HAP-1 (cell line): Measurements from ENCODE around the gene MRPL36.
"Not testable (repeated sequence)": the region's sequence is repeated elsewhere in the genome, so short reads cannot be mapped to it uniquely, and the experiment has no call there.

Experiments used
- DNase-seq, 2 experiments: peaks; one replicate each; pipeline ENCODE4 v3.0.0-alpha.2; 2016 to 2020; ENCODE audit warnings: low spot score in 2 of 2
- H3K27me3 ChIP-seq: fragments of 250-450 bp; sonication (Bioruptor Pico); 2 replicates; pipeline ENCODE4 v1.5.1; 2020; ENCODE audit warnings: low read depth, mild to moderate bottlenecking, moderate library complexity
- H3K36me3 ChIP-seq: fragments of 250-450 bp; sonication (Bioruptor Pico); replicated peaks from 2 replicates; pipeline ENCODE4 v1.5.1; 2020; ENCODE audit warnings: mild to moderate bottlenecking
- H3K4me1 ChIP-seq: fragments of 250-450 bp; sonication (Bioruptor Pico); 2 replicates; pipeline ENCODE4 v1.5.1; 2020; ENCODE audit warnings: mild to moderate bottlenecking
- H3K4me3 ChIP-seq: fragments of 250-450 bp; sonication (Bioruptor Pico); 2 replicates; pipeline ENCODE4 v1.5.1; 2020; ENCODE audit warnings: mild to moderate bottlenecking, moderate library complexity
- H3K9me3 ChIP-seq: fragments of 250-450 bp; sonication (Bioruptor Pico); 2 replicates; pipeline ENCODE4 v1.5.1; 2020; ENCODE audit warnings: mild to moderate bottlenecking, moderate library complexity
- in situ Hi-C: fragments of 300-500 bp; cut with MboI; formaldehyde crosslinking; loops from 3 replicates; pipeline ENCODE4 v1.14.3; 2020; ENCODE audit warnings: low sequenced_read_pairs, inconsistent platforms, mixed read lengths

The MRPL36 gene

GRCh38 chr5:1799602-1800471 lies at the start of gene MRPL36:
MRPL36 (minus strand) TSS chr5:1799837; CDS start chr5:1798935, 902 bp downstream.
- Histone ChIP-seq H3K9me3 (no peaks in the 10 kb centered on the region), H3K4me3 (peak within 1 kb of the TSS; percentile 95), H3K27me3 (no peaks in the 10 kb centered on the region), H3K36me3 (peaks cover 49% of the 10 kb centered on the region), H3K4me1 (0 out of 2 replicates have a peak, but pooled peaks cover 7% of the 10 kb centered on the region)
- peak; percentile 77 to 88 for DNase-seq
- in situ Hi-C loops = no loop called here

GRCh38 chr5:1847611-1848010 lies 48.0 kb upstream of the MRPL36 start:
- Histone ChIP-seq H3K4me1 (no peaks in the 10 kb centered on the region), H3K36me3 (no peaks in the 10 kb centered on the region), H3K4me3 (no peak overlapping the region), H3K9me3 (no peaks in the 10 kb centered on the region), H3K27me3 (0 out of 2 replicates have a peak, but pooled peaks cover 5% of the 10 kb centered on the region)
- no peak for DNase-seq
- in situ Hi-C loops = no loop called here

GRCh38 chr5:1847056-1847455 lies 47.4 kb upstream of the MRPL36 start:
- H3K9me3 ChIP-seq = no peaks in the 10 kb centered on the region
- in situ Hi-C loops = no loop called here
- H3K27me3 ChIP-seq = peaks cover 5% of the 10 kb centered on the region; the same call in 1 of the 2 replicates
- no peaks in the 10 kb centered on the region for H3K36me3 ChIP-seq
- no peak for DNase-seq
- H3K4me3 ChIP-seq = no peak overlapping the region
- H3K4me1 ChIP-seq = no peaks in the 10 kb centered on the region

GRCh38 chr5:1846583-1846982 lies 46.9 kb upstream of the MRPL36 start:
- DNase-seq = no peak
- Histone ChIP-seq H3K4me1 (no peaks in the 10 kb centered on the region), H3K36me3 (no peaks in the 10 kb centered on the region), H3K4me3 (no peak overlapping the region), H3K27me3 (peaks cover 3% of the 10 kb centered on the region; the same call in 1 of the 2 replicates), H3K9me3 (no peaks in the 10 kb centered on the region)
- in situ Hi-C loops = no loop called here

DNA sequence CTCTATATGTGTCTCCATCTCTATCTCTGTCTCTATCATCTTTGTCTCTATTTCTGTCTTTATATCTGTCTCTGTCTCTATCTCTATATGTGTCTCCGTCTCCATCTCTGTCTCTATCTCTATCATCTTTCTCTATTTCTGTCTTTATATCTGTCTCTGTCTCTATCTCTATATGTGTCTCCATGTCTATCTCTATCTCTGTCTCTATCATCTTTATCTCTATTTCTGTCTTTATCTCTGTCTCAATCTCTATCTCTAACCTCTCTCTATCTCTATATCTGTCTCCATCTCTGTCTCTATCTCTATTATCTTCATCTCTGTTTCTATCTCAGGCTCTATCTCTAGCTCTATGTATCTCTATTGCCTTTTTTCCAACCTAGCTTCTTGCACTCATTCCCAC lies 46.1 kb upstream of the MRPL36 start:
- Histone ChIP-seq H3K9me3 (no peaks in the 10 kb centered on the region), H3K4me3 (no peak overlapping the region), H3K4me1 (no peaks in the 10 kb centered on the region), H3K36me3 (no peaks in the 10 kb centered on the region), H3K27me3 (no peaks in the 10 kb centered on the region; the same call in 1 of the 2 replicates)
- in situ Hi-C loops = no loop called here
- DNase-seq = no peak

- in situ Hi-C loops = no loop called here
- Histone ChIP-seq H3K4me3 (no peak overlapping the region), H3K36me3 (no peaks in the 10 kb centered on the region), H3K27me3 (no peaks in the 10 kb centered on the region; the same call in 1 of the 2 replicates), H3K4me1 (no peaks in the 10 kb centered on the region), H3K9me3 (no peaks in the 10 kb centered on the region)
- no peak for DNase-seq
These were observed 45.2 kb upstream of the MRPL36 start for GRCh38 chr5:1844708-1845436.

- in situ Hi-C loops, H3K4me1 ChIP-seq, H3K27me3 ChIP-seq, DNase-seq, H3K4me3 ChIP-seq, H3K9me3 ChIP-seq, H3K36me3 ChIP-seq: not testable (repeated sequence)
These were observed 44.1 kb upstream of the MRPL36 start for GRCh38 chr5:1843761-1844160.

DNA sequence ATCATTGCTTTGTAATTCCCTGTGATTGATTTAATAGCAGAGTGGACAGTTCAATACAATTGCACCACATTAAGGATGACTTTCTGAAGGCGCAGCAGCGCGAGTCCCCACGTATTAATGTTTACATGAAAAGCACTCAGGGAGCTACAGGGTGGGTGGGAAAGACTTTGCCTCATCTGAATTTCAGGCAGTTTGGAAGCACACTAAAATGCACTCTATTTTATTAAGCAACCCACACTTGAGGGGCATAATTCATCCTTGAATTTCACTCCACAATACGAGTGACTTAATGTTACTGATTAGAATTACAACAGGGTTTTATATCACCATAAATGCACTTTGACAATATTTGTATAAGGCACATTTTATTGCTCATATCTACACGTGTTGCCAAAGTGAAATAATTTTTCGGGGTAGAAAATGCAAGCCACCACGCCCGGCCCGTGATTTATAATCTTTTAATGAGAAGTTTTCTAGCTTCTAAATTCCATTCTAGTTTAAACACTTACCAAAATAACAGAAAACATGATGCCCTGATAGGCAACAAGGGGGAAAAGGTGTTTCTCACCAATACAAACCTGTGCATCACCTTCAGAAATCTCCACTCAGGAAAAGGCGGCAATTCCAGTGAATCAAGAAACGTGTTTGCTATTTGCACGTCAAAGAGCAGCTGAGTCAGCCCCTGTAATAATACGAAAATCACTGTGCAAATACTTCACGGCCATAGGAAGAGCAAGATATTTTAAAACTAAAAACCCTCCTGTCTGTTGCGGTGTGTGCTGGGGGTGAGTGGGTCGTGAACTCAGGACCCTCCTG lies 42.6 kb upstream of the MRPL36 start:
- no peaks in the 10 kb centered on the region; the same call in 1 of the 2 replicates for H3K27me3 ChIP-seq
- H3K9me3 ChIP-seq = no peaks in the 10 kb centered on the region
- no peaks in the 10 kb centered on the region for H3K4me1 ChIP-seq
- DNase-seq = no peak
- H3K36me3 ChIP-seq = no peaks in the 10 kb centered on the region
- in situ Hi-C loops = no loop called here
- no peak overlapping the region for H3K4me3 ChIP-seq

- no peaks in the 10 kb centered on the region; the same call in 1 of the 2 replicates for H3K27me3 ChIP-seq
- no peaks in the 10 kb centered on the region for H3K9me3 ChIP-seq
- no peaks in the 10 kb centered on the region for H3K4me1 ChIP-seq
- in situ Hi-C loops = no loop called here
- no peak for DNase-seq
- no peak overlapping the region for H3K4me3 ChIP-seq
- no peaks in the 10 kb centered on the region for H3K36me3 ChIP-seq
These were observed 41.3 kb upstream of the MRPL36 start for GRCh38 chr5:1840741-1841521.

- in situ Hi-C loops = no loop called here
- H3K27me3 ChIP-seq = no peaks in the 10 kb centered on the region; the same call in 1 of the 2 replicates
- no peak overlapping the region for H3K4me3 ChIP-seq
- H3K9me3 ChIP-seq = no peaks in the 10 kb centered on the region
- no peaks in the 10 kb centered on the region for H3K36me3 ChIP-seq
- DNase-seq = no peak
- no peaks in the 10 kb centered on the region for H3K4me1 ChIP-seq
These were observed 40.5 kb upstream of the MRPL36 start for GRCh38 chr5:1840071-1840547.

GRCh38 chr5:1838013-1838412 lies 38.4 kb upstream of the MRPL36 start:
- DNase-seq = no peak
- Histone ChIP-seq H3K9me3 (no peaks in the 10 kb centered on the region), H3K36me3 (no peaks in the 10 kb centered on the region), H3K4me3 (no peak overlapping the region), H3K4me1 (no peaks in the 10 kb centered on the region), H3K27me3 (no peaks in the 10 kb centered on the region; the same call in 1 of the 2 replicates)
- in situ Hi-C loops = no loop called here

DNA sequence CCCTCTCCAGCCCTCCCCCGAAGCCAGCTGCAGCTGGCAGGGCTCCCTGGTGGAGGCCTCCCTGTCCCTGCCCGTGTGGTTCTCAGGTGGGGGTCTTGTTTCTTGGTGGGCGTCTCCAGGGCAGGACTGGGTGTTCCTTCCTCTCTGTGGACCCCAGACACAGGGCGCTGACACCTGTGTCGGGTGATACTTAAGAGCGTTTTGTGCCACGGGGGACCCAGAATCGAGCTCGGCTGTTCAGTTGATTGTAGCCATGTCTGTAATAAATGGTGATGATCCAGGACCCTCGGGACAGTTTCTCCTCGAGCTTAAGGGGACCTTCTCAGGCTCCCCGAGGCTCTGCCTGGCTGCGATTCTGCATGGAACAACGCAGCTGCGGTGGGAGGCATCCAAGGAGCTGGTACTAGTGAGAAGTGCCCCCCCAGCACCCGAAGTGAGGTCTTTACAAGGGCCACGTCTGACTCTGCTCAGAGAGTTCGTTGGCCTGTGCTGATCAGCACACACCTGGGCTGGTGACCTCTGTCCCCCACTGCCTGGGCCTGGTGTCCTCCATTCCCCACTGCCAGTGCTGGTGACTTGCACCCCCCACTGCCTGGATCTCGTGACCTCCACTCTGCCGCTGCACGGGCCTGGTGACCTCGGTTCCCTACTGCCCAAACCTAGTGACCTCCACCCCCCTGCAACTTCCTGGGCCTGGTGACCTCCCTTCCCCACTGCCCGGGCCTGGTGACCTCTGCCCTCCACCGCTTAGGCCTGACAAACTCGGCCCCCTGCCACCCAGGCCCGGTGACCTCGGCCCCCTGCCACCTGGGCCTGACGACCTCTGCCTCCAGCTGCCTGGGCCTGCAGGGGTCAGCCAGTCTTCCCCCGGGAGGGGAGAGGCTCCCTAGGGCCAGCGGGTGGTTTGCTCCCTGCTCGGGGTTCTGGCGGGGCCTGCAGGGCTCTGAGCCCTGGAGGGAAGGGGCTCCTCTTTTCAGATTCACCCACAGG lies 37.5 kb upstream of the MRPL36 start:
- Histone ChIP-seq H3K36me3 (no peaks in the 10 kb centered on the region), H3K4me1 (no peaks in the 10 kb centered on the region), H3K9me3 (no peaks in the 10 kb centered on the region), H3K27me3 (no peaks in the 10 kb centered on the region; the same call in 1 of the 2 replicates), H3K4me3 (no peak overlapping the region)
- DNase-seq = no peak
- in situ Hi-C loops = no loop called here
